ENCODE measurements around the gene ARMC3.

GRCh38 chr10:22969704-22970103 is 41.9 kb downstream of the ARMC3 start:
- no peak for TF ChIP-seq CTCF (IDR thresholded peaks at IDR 0.05; ENCODE audit: low read depth, low read length, poor library complexity, severe bottlenecking)
- no peak for TF ChIP-seq EZH2phosphoT487 (IDR thresholded peaks at IDR 0.05; ENCODE audit: borderline replicate concordance, low read length)

Data from DOHH2 (cell line).